Astrocyte of the spinal cord (primary cell): ENCODE measurements around the gene C6orf132.
A peak's percentile ranks its signal among the peaks of the same experiment; 100 is the strongest.

ENCODE experiments used
- DNase-seq: peaks from one replicate; pipeline ENCODE4 v3.0.0; 2011; ENCODE audit warnings: low read depth, low spot score
- H3K4me3 ChIP-seq: 2 replicates; pipeline ENCODE4 v1.5.1; 2011; ENCODE audit warnings: low read depth, mild to moderate bottlenecking, low read length, moderate library complexity
- CTCF ChIP-seq: IDR thresholded peaks from 2 replicates; pipeline ENCODE4 v1.5.1; 2012; ENCODE audit warnings: low read depth, mild to moderate bottlenecking, low read length, inconsistent platforms
- in situ Hi-C: cut with HindIII; loops from 2 replicates; pipeline ENCODE4 v1.10.0; 2017; ENCODE audit warnings: low sequenced_read_pairs

C6orf132 gene

GRCh38 chr6:42095094-42095493 lies 47.3 kb downstream of the C6orf132 start:
- TF ChIP-seq CTCF = no peak
- no peak overlapping the region for H3K4me3 ChIP-seq
- in situ Hi-C loops = no loop called here
- DNase-seq = no peak

- in situ Hi-C loops = no loop called here
- no peak for TF ChIP-seq CTCF
- no peak for DNase-seq
- no peak overlapping the region for H3K4me3 ChIP-seq
Observed at GRCh38 chr6:42093582-42094329, 48.7 kb downstream of the C6orf132 start.

GRCh38 chr6:42091718-42092023 lies 50.7 kb downstream of the C6orf132 start:
- no peak for DNase-seq
- H3K4me3 ChIP-seq = no peak overlapping the region
- in situ Hi-C loops = no loop called here
- TF ChIP-seq CTCF = no peak

- H3K4me3 ChIP-seq = no peak overlapping the region
- TF ChIP-seq CTCF = no peak
- in situ Hi-C loops = no loop called here
- DNase-seq = no peak
Observed at GRCh38 chr6:42090819-42091717, 51.4 kb downstream of the C6orf132 start.

GRCh38 chr6:42088101-42088591 lies 54.3 kb downstream of the C6orf132 start:
- in situ Hi-C loops = no loop called here
- no peak for TF ChIP-seq CTCF
- peak; percentile 46 for DNase-seq

GRCh38 chr6:42086046-42087035 lies 56.1 kb downstream of the C6orf132 start:
- TF ChIP-seq CTCF = peak; percentile 21
- in situ Hi-C loops = no loop called here
- no peak for DNase-seq
- H3K4me3 ChIP-seq = no peak overlapping the region

More at GRCh38 chr6:42088101-42088591, 54.3 kb downstream of the C6orf132 start:
- no peak overlapping the region for H3K4me3 ChIP-seq
